Activated T-cell treated with anti-CD3 and anti-CD28 coated beads for 1 hour (primary cell): ENCODE data around the gene NES.

Experiments
- DNase-seq: peaks from one replicate; pipeline ENCODE4 v3.0.0-alpha.2; 2020; ENCODE audit warnings: low read depth

NES gene

DNA sequence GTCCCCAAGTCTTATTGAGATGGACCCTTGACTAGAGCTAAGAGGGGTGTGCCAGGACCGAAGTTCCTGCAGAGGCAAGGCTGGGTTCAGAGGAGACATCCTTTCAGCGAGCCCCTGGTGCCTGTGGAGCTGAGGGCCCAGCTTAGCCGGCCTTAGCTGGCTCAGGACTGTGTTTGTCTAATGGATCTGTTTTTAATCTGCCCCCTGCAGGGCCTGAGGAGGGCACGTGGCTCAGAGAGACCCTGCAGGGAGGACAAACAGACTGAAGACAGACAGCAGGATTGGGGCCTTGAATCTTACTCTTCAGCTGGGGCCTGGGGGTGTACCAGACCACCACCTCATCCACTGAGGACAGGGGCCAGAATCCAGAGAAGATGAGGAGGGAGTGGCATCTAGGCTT, 26.5 kb upstream of the NES start:
- DNase-seq = no peak

DNA sequence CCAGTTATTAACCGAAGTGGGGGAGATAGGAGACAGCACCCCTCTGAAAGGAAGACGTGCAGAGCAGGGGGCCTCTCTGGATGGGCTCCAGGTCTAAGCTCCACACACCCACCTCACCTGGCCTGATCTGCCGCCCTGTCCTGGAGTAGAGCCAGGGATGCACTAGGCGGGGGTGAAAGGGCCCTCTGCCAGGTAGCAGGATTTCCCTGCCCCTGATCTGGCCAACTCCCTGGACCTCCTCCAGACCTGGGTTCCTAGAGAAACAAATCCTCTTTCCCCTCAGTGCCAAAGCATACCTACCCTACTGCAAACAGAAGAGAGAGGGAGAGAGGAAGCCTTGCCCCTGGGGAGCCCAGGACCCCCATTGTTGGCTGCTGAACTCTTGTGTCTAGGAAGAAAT, 26.1 kb upstream of the NES start:
- DNase-seq = no peak

DNA sequence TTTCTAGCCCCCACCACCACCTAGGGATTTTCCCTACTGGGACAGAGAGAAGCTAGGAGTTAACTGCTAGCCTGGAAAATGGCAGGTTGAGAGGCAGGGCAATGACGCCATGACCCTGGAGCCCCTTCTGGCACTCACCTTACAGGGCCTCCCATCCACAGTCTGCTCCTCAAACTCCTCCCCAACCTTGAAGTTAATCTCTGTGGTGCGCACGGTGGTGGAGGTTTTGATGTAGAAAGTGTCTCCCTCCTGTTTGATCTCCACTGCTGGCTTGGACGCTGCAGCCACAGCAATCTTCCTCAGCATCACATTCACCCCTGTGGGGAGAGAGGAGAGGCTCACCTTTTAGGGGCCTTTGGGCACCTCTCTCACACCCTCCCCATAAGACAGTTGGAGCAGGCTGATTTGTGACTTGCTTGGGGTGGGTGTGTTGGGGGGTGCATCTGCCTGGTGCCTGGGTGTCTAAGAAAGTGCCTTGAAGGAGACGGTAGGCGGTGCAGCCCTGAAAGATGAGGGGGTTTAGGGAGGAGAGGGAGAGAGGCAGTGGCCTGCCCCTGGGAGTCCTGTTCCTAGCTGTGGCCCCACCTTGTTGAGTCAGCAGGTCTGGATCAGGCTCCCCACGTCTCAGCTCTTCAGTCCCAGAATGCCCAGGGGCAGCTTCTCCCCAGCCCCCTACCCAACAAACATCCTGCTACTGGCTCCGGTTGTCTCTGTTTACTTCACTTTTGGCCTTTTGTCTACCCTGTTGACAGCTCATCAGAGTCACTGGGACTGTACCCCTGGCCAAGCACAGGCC, 23.7 kb upstream of the NES start:
- DNase-seq = no peak

DNA sequence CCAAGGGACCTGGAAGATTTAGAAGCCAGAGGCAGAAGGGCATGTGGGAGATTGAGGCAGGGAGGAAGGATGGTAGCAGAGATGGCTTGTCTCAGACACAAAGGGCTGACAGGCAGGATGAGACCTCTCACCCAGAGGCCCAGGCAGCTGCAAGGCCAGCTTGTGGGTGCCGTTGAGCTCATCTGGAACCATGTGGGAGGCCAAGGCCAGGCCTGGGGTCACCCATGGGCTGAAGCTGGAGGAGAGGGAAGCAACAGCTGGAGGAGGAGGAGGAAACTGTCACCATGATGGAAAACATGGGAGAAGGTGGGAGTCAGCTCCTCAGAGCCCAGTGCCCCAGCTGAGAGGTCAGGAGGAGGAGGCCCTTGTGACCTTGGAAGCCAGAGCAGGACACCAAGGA, 21.8 kb upstream of the NES start:
- DNase-seq = no peak

DNA sequence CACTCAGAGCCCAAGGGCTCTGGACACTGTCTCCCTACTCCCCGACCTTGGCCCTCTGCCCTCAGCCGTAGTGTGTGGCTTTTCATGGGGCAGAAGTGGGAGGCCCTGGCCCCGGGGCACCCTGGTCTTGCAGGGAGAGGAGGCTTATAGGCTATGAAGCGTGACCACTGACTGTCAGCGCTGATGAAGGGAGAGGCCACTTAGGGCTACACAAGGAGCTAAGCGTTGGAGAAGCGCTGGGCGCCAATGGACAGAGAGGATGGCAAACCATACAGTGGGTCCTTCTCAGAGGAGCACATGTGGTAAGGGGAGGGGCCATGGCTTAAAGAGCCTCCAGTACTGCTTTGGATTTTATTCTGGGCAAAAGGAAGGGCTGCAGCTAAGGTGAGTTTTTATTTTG, 20.3 kb upstream of the NES start:
- no peak for DNase-seq

DNA sequence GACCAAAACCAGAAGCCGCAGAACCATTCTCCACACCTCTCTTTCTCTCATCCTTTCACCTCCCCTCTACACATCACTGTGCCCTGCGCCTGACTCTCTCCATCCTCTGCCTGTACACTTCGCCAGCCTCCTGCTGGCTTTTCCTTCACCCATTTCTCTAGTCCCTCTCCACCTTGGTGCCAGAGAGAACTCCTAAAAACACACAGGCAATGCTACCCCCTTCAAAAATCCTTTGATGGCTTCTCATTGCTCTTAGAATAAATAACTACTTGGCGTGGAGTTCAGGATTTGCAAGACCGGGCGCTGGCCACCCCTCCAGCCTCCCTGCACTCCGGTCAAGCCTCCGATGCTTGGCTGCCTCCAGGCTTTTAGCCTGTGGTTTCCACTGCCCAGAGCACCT, 19.5 kb upstream of the NES start:
- no peak for DNase-seq

DNA sequence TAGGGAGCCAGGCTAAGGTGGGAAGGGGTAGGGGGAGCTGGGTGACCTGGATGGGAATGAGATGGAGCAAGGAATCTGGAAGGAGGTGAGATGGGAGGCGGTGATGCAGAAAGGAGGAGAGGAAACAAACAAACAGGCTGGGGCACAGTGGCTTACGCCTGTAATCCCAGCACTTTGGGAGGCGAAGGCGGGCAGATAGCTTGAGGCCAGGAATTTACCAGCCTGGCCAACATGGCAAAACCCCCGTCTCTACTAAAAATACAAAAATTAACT, 17.4 kb upstream of the NES start:
- DNase-seq = no peak

DNA sequence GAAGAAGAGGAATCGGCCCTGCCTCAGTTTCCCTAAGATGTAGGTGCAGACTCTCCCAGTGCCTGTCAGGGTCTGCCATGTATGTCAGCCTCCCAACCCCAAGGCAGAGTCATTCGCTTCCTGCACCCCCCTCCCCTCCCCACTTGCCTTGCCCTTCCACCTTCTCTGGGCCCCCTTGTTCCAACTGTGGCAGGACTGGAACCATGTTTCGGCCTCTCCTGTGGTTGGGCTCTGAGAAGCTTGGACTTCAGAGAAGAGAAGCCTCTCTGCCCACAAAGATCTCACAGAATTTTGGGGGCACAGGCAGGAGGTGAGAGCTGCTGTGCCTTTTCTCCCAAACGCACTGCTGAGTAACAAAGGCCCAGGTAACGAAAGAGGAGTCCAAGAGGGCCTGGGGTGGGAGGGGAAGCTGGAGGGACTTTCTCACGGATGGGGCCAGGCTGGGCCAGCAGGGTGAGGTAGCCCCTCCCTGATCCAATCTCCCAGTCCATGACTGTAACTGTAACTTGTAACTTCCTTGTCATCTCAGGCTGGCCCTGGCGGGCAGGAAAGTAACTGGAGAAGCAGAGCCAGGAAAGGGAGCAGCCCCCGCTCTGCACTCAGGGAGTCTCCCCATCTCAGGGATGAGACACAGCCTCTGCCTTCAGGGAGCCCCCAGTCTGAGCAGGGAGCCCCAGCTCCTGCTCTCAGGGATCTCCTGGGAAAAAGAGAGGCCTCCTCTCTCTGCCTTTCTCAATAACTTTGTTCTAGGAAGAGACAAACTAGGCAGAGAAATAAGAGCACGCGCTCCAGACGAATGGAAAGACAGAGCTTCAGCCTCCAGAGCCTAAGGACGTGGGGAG, 16.9 kb upstream of the NES start:
- DNase-seq = no peak

DNA sequence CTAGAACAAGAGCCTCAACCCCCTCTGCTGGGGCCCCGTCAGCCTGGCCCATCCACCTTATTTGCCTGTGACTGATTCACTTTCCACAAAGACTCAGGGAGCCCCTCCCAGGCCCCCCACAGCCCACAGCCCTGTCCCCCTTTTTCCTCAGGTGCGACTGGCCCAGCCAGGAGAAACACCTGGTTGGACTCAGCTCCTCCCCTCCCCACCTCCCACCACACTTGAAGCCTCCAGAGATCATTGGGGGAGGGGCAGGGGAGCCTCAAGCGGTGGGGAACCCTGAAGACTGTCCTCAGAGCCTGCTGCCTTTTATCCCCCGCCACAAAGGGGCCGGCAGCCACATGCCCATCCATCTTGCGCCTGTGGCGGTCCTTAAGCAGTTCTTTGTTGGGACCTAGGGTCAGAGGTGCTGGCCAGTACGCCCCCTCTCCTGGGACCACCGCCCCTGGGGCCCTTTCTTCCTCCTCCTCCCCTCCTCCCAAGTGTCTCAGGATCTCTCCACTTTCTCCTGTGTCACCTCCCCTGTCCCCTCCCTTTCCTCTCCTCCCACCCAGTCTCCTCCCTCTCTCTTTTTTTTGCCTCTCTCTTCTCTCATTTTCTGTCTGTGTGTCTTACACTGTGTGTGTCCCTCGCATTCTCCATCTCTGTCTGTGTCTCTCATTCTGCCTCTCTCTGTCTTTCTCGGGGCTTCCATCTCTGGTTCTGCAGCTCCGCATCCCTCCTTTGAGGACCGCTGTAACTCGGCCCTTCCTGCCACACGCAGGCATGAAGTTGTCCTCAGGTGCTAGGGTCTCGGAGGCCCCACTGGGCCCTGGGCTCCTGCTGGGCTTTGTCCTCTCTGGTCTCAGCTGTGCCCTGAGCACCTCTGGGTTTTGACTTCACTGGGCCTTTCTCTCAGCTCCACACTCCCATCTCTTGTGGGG, 16.0 kb upstream of the NES start:
- DNase-seq = no peak

DNA sequence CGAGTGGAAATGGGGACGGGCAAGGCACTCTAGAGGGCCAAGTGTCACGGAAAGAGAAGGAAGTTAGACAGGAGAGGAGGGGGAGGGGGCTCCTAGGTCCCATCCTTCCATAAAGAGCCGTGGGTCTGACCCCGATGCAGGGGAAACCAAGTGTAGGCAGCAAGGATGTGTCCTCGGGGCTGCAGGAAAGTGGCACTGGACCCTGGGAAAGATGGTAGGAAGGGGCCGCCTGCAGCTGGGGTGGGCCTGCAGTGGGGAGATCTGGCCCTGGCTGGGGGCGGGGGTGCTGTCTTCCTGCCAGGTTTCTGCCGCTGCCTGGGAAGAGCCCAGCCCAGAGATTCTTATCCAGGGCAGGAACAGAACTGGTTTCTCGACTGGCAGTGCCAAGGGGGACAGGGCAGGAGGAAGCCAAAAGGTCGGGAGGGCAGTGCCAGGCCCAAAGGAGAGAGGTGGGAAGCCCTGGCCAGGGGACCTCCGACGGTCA, 15.3 kb upstream of the NES start:
- no peak for DNase-seq

DNA sequence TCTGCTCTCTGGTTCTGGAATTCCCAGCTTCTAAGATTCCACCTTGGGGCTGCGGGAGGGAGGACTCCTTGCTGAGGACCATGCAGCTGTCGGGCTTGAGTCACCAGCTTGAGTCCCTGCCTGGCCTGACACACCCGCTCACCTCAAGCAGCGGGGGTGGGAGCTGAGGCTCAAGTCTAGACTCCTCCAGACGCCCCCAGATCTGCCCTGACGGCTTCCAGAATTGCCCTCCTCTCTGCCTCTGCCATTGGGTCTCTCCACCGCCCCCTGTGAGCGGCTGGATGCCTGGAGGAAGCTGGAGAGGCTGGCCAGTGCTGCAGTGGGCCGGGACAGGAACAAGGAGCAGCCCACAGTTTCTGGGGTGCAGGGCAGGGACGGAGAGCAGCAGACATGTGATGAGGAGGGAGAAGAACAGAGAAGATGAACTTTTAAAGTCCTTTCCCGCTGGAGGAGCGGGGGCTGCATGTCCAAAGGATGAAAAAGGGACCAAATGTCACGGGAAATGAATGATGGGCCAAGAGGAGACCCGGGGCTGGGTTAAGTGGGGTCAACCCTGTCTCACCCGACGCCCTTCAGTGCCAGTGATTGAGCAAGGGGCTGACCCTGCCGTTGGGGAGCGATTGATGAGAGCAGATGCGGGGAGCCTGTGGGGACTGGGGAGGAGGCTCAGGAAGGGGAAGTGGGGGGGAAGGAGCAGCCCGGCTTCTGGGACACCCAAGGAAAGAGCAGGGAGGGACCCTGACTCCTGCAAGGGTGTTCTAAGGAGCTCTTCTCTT, 14.6 kb upstream of the NES start:
- DNase-seq = no peak

DNA sequence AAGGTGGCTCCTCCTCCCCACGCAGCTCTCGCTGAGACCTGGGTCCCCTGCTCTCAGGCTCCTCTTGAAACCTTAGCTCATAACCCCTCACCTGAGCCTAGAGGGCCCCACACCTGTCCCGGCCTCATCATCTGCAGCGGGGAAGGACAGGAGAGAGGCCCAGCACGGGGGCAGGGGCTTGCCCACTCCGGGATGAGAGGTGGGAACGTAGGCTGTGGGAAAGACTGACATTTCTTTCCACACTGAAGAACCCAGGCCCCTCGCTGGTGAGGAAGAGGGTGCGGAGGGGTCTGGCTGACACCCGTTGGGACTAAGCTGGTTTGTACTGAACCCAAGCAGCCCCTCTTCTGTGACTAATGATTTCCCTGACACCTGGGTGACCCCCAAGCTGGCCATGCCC, 14.0 kb upstream of the NES start:
- no peak for DNase-seq

DNA sequence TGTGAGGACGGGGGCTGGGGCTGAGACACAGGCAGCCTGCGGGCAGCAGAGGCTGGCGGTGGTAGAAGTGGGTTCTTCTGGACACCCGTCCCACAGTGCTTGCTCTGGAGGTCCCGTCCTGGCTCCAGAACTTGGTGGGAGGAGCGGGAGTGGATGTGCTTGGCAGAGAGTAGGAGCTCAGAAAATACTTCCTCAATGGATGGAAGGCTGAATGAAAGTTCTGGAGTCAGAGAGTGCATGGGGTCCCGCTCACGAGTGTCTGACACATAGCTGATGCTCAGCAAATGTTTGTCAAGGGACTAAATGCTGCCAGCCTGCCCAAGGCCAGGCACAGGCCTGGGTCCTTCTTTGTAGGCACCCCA, 13.4 kb upstream of the NES start:
- no peak for DNase-seq

DNA sequence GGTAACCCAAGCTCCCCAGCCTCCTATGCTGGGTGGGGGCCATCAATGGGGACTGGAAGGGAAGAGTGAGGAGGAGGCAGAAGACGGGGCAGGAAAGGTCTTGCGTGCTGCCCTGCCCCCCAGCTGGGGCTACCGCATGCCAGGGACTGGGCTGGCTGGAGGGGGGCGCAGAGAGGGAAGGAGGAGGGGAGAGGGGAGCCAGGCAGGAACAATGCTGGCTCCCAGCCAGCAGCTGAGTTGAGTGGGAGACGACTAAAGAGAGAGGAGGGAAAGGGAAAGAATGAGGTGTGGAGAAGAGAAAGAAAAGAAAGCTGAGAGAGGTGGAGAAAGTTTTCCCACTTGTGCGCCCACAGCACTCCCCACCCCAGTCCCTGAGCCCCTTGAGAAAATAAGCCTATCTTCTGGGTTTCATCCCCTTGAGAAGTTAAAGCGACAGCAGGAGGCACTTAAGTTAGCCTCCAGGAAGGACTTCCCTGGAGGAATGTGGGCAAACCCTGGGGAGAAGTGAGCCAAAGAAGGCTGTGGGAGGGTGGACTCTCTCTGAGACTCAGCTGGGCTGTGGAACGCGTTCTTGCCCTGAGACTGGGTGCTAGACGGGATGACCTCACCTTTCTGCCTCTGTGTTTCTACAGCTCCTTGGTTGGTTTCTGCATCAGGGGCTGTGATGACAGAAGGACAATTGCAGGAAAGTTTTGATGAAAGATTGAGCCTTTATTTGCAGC, 12.9 kb upstream of the NES start:
- no peak for DNase-seq

DNA sequence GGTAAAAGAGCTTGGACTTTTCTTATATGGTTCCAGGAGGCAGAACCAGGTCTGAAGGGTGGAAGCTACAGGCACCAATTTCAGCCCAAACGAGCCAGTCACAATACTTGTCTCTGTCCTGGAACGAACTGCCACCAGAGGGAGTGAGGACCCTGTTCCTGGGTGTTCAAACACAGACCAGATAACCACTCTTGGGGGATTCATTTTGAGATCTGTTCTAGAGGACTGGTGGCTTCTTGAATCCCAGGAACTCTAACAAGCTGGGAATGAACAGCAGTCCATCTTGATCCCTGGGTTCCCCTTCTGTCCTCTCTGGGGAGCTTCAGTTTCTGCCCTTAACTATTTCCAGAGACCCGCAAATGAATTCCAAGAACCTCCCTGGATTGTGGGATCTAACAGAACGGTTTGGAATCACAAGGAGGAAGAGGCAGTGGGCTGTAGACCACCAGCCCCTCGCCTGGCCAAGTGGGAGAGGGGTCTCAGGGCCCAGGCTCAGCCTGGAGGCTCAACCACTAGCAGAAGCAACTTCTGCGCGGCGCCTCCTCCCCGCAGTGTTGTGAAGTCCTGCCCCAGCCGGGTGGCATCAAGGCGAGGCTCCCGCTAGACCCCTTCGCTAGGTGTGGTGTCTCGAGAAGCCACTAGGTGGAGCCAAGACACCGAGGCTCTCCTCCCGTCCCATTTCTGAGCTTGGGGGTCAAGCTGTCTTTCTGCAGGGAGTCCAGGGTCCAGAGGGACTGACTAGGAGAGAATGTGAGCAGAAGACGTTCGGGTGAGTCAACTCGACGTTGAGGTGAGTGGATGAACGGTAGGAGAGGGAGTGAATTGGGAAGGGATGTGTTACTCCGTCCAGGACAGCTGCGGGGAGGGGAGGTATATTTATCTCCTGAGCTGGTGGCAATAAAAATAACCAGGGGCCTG, 12.1 kb upstream of the NES start:
- peak; percentile 64 for DNase-seq

DNA sequence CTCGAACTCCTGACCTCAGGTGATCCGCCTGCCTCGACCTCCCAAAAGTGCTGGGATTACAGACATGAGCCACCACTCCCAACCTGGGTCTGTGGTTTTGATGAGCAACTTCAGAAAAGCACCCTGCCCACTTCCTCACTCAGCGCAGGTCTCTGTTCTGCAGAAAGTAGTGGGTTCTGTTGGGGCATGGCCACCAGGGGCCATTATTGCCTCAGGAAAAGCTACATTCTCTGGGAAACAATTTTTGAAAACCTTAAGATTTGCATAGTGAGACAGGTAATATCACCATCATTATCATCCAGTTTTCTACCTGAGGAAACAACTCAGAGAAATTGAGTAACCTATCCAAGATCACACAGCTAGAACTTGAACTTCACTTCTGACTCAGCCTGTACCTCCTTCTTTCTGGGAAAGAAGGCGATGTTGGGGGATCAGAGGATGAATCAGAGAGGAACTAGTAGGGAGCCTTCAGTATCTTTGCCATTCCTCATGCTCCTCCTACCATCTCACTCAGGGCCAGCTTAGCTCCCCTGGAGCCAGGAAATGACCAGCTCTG, 7.1 kb upstream of the NES start:
- no peak for DNase-seq

DNA sequence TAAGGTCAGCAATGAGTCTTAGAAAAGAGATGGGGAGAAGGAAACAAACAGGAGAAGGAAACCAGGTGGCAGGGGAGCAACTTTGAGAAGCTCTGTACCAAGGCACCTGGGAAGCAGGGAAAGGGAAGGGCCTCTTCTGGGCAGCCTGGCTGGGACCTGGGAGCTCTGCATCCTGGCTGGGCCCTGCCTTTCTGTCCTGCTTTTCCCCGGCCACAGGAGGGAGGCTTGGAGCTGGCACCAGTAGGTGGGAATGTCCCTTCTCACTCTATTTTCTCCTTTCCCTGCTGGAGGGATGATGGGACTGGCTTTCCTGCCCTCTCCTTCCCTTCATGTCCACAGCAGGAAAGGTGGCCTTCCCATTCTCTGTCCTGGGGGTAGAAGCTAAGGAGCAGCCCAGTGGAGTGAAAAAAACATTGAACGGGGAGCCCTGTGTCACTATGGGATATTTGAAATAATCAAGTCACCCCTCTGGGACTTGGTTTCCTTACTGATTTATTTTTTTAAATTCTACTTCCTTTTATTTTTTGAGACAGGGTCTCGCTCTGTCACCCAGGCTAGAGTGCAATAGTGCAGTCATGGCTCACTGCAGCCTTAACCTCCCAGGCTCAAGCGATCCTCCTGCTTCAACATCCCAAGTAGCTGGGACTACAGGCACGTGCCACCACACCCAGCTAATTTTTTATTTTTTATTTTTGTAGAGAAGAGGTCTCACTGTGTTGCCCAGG, 5.1 kb upstream of the NES start:
- no peak for DNase-seq

DNA sequence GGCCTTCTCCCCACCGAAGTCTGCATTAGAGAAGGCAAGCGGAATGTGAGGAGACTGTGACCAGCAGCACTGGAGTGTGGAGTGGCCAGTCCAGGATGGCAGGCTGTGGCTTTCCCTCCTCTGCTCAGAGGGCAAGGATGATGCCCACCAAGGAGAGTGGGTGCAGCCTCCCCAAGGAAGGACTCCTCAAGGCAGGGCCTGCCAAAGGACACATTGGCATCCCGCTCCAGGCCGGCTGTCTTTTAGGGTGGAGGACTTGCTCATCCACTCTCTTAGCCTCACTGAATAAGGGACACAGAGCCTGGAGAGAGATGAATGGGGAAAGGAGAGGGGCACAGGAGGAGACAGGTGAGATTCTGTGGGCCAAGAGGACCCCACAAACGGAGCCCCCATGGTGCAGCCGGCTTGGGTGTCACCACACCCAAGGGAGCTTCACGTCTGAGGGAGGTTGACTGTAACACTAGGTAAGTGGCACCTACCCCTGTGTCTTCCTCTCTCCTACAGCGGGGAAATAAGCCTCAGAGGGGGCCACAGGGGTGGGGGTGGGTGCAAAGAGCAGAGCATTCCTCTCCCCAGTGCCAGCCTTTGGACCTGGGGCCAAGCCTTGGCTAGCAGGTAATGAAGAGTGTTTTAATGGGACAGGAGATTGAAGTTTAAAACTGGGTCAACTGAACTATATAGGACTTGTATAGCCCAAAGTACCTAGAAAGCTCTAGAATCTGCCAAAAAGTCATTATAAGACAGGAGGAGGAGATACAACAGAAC, 4.2 kb upstream of the NES start:
- no peak for DNase-seq
